Karpas-422 (cell line): ENCODE data around the gene ZNF177. TPM values are rescaled to one million over a fixed set of nuclear protein-coding genes. Genes with fewer than 3 reads are reported as not detected.

Experiments used
- DNase-seq: peaks from one replicate; pipeline ENCODE4 v3.0.0-alpha.2; 2015
- H2AFZ ChIP-seq: fragments of 200-600 bp; sonication (generic); 2 replicates; pipeline ENCODE4 v1.6.1; 2014; ENCODE audit warnings: antibody characterized with exemption, low read length, mixed read lengths
- H3K27ac ChIP-seq: fragments of 200-600 bp; sonication (generic); 2 replicates; pipeline ENCODE4 v1.5.1; 2014; ENCODE audit warnings: mild to moderate bottlenecking, low read length, moderate library complexity
- H3K27me3 ChIP-seq: fragments of 200-600 bp; sonication (generic); 2 replicates; pipeline ENCODE4 v1.6.1; 2014; ENCODE audit warnings: low read length, mixed read lengths
- H3K36me3 ChIP-seq: fragments of 200-600 bp; sonication (generic); 2 replicates; pipeline ENCODE4 v1.6.1; 2014; ENCODE audit warnings: low read length, mixed read lengths; ENCODE audit not compliant: insufficient read depth
- H3K4me1 ChIP-seq: fragments of 200-600 bp; sonication (generic); 2 replicates; pipeline ENCODE4 v1.6.1; 2014; ENCODE audit warnings: mild to moderate bottlenecking, low read length, mixed read lengths
- H3K4me2 ChIP-seq: fragments of 200-600 bp; sonication (generic); 2 replicates; pipeline ENCODE4 v1.6.1; 2014; ENCODE audit warnings: low read length, low read depth, mild to moderate bottlenecking; ENCODE audit not compliant: poor library complexity, severe bottlenecking
- H3K4me3 ChIP-seq: fragments of 200-600 bp; sonication (generic); 2 replicates; pipeline ENCODE4 v1.5.1; 2014; ENCODE audit warnings: mild to moderate bottlenecking, antibody characterized with exemption, low read length, mixed read lengths
- H3K79me2 ChIP-seq: fragments of 200-600 bp; sonication (generic); 2 replicates; pipeline ENCODE4 v1.6.1; 2014; ENCODE audit warnings: mild to moderate bottlenecking, low read length, mixed read lengths
- H3K9ac ChIP-seq: fragments of 200-600 bp; sonication (generic); 2 replicates; pipeline ENCODE4 v1.6.0; 2014; ENCODE audit warnings: low read length
- H3K9me2 ChIP-seq: fragments of 200-600 bp; sonication (generic), shearing (Covaris generic); replicated peaks from 2 replicates; pipeline ENCODE4 v1.6.0; 2014; ENCODE audit warnings: mild to moderate bottlenecking, low read length, moderate library complexity; ENCODE audit not compliant: insufficient read depth
- H3K9me3 ChIP-seq: fragments of 300-700, 200-600 bp; sonication (generic); 2 replicates; pipeline ENCODE4 v1.6.1; 2014; ENCODE audit warnings: low read length, mixed read lengths
- H4K20me1 ChIP-seq: fragments of 200-600 bp; sonication (generic); 2 replicates; pipeline ENCODE4 v1.6.1; 2014; ENCODE audit warnings: mild to moderate bottlenecking, antibody characterized with exemption, low read length, low read depth; ENCODE audit not compliant: insufficient read depth
- total RNA-seq: library from RNA; depleted of rRNA; stranded (reverse); fragments of >200 nt; shearing (Covaris generic); gene quantifications from 2 replicates; pipeline ENCODE4 v1.2.3, GENCODE V29; 2014; ENCODE audit warnings: low replicate concordance

Gene ZNF177
- total RNA-seq, 1 experiment from 2014 or later: 5.0 TPM

- no peak overlapping the region for H3K27ac ChIP-seq
- no peak overlapping the region for H3K9ac ChIP-seq
- H3K27me3 ChIP-seq: no peaks in the 10 kb centered on the region
- H3K36me3 ChIP-seq: peaks cover 66% of the 10 kb centered on the region
- H3K79me2 ChIP-seq: peaks cover 64% of the 10 kb centered on the region
- DNase-seq: no peak
- no peak overlapping the region for H2AFZ ChIP-seq
- H3K4me3 ChIP-seq: no peak overlapping the region
- H3K9me3 ChIP-seq: peaks cover 51% of the 10 kb centered on the region
- peaks cover under 1% of the 10 kb centered on the region for H3K4me1 ChIP-seq
- H3K9me2 ChIP-seq: no peaks in the 10 kb centered on the region
- H3K4me2 ChIP-seq: no peak overlapping the region
- H4K20me1 ChIP-seq: no peaks in the 10 kb centered on the region
These were observed 32.8 kb upstream of the ZNF177 start for GRCh38 chr19:9329999-9330398.

- Histone ChIP-seq H3K36me3 (peaks cover 61% of the 10 kb centered on the region), H3K27ac (no peak overlapping the region), H3K9me3 (peaks cover 60% of the 10 kb centered on the region), H3K9ac (no peak overlapping the region), H3K9me2 (no peaks in the 10 kb centered on the region), H3K27me3 (no peaks in the 10 kb centered on the region), H4K20me1 (no peaks in the 10 kb centered on the region), H3K79me2 (peaks cover 5% of the 10 kb centered on the region; the same call in 1 of the 2 replicates), H3K4me2 (no peak overlapping the region), H3K4me1 (no peaks in the 10 kb centered on the region), H2AFZ (no peak overlapping the region), H3K4me3 (no peak overlapping the region)
- no peak for DNase-seq
These were observed 20.1 kb upstream of the ZNF177 start for GRCh38 chr19:9342610-9343304.

GRCh38 chr19:9345005-9345404, 17.8 kb upstream of the ZNF177 start:
- H3K36me3 ChIP-seq: peaks cover 48% of the 10 kb centered on the region
- H4K20me1 ChIP-seq: no peaks in the 10 kb centered on the region
- H3K9ac ChIP-seq: no peak overlapping the region
- H2AFZ ChIP-seq: no peak overlapping the region
- H3K4me1 ChIP-seq: no peaks in the 10 kb centered on the region
- H3K4me2 ChIP-seq: no peak overlapping the region
- no peaks in the 10 kb centered on the region for H3K9me2 ChIP-seq
- DNase-seq: no peak
- H3K79me2 ChIP-seq: no peaks in the 10 kb centered on the region
- H3K27me3 ChIP-seq: no peaks in the 10 kb centered on the region
- H3K9me3 ChIP-seq: peaks cover 50% of the 10 kb centered on the region
- H3K27ac ChIP-seq: no peak overlapping the region
- no peak overlapping the region for H3K4me3 ChIP-seq

GRCh38 chr19:9348253-9348652, 14.6 kb upstream of the ZNF177 start:
- H3K9ac ChIP-seq: no peak overlapping the region
- H3K9me2 ChIP-seq: no peaks in the 10 kb centered on the region
- peaks cover 37% of the 10 kb centered on the region for H3K9me3 ChIP-seq
- no peak overlapping the region for H2AFZ ChIP-seq
- H3K4me2 ChIP-seq: no peak overlapping the region
- no peak overlapping the region for H3K27ac ChIP-seq
- no peak overlapping the region for H3K4me3 ChIP-seq
- no peaks in the 10 kb centered on the region for H3K4me1 ChIP-seq
- no peaks in the 10 kb centered on the region for H4K20me1 ChIP-seq
- DNase-seq: no peak
- no peaks in the 10 kb centered on the region for H3K79me2 ChIP-seq
- peaks cover 22% of the 10 kb centered on the region for H3K36me3 ChIP-seq
- H3K27me3 ChIP-seq: no peaks in the 10 kb centered on the region

GRCh38 chr19:9348671-9349070, 14.1 kb upstream of the ZNF177 start:
- no peak for DNase-seq
- Histone ChIP-seq H3K9ac (no peak overlapping the region), H3K4me1 (no peaks in the 10 kb centered on the region), H3K4me2 (no peak overlapping the region), H4K20me1 (no peaks in the 10 kb centered on the region), H3K79me2 (no peaks in the 10 kb centered on the region), H3K36me3 (peaks cover 18% of the 10 kb centered on the region), H2AFZ (no peak overlapping the region), H3K27me3 (no peaks in the 10 kb centered on the region), H3K9me3 (peaks cover 33% of the 10 kb centered on the region), H3K4me3 (no peak overlapping the region), H3K9me2 (no peaks in the 10 kb centered on the region), H3K27ac (no peak overlapping the region)

- Histone ChIP-seq H2AFZ (no peak overlapping the region), H3K9me3 (peaks cover 17% of the 10 kb centered on the region), H3K9me2 (no peaks in the 10 kb centered on the region), H4K20me1 (no peaks in the 10 kb centered on the region), H3K36me3 (peaks cover 12% of the 10 kb centered on the region), H3K4me1 (no peaks in the 10 kb centered on the region), H3K27me3 (no peaks in the 10 kb centered on the region), H3K9ac (no peak overlapping the region), H3K27ac (no peak overlapping the region), H3K4me3 (no peak overlapping the region), H3K4me2 (no peak overlapping the region), H3K79me2 (no peaks in the 10 kb centered on the region)
- no peak for DNase-seq
These were observed 10.3 kb upstream of the ZNF177 start for GRCh38 chr19:9352505-9352904.

- no peak for DNase-seq
- Histone ChIP-seq H3K36me3 (peaks cover 14% of the 10 kb centered on the region), H3K9ac (no peak overlapping the region), H3K4me2 (no peak overlapping the region), H2AFZ (no peak overlapping the region), H3K27me3 (no peaks in the 10 kb centered on the region), H3K79me2 (no peaks in the 10 kb centered on the region), H3K4me1 (no peaks in the 10 kb centered on the region), H3K27ac (no peak overlapping the region), H4K20me1 (no peaks in the 10 kb centered on the region), H3K9me2 (no peaks in the 10 kb centered on the region), H3K4me3 (no peak overlapping the region), H3K9me3 (peaks cover 18% of the 10 kb centered on the region)
These were observed 9.8 kb upstream of the ZNF177 start for GRCh38 chr19:9353011-9353410.

GRCh38 chr19:9354651-9355050, 8.2 kb upstream of the ZNF177 start:
- no peaks in the 10 kb centered on the region for H4K20me1 ChIP-seq
- H3K27ac ChIP-seq: no peak overlapping the region
- no peak overlapping the region for H3K4me3 ChIP-seq
- H3K9me2 ChIP-seq: no peaks in the 10 kb centered on the region
- peaks cover 16% of the 10 kb centered on the region for H3K36me3 ChIP-seq
- no peak overlapping the region for H2AFZ ChIP-seq
- H3K9me3 ChIP-seq: peaks cover 17% of the 10 kb centered on the region
- no peaks in the 10 kb centered on the region for H3K79me2 ChIP-seq
- H3K4me2 ChIP-seq: no peak overlapping the region
- no peak overlapping the region for H3K9ac ChIP-seq
- no peaks in the 10 kb centered on the region for H3K27me3 ChIP-seq
- no peak for DNase-seq
- no peaks in the 10 kb centered on the region for H3K4me1 ChIP-seq
